K562 (cell line): Measurements from ENCODE around the gene GPHA2. TPM values are rescaled to one million over a fixed set of nuclear protein-coding genes. Genes with fewer than 3 reads are reported as not detected.

Experiments used
- ARID1B ChIP-seq: fragments of 450-650 bp; IDR thresholded peaks from 2 replicates; pipeline ENCODE4 v1.6.1; 2016; ENCODE audit warnings: antibody characterized with exemption, mild to moderate bottlenecking, inconsistent platforms
- ATF1 ChIP-seq, 2 experiments: fragments of 450-650 bp in 1 of 2; IDR thresholded peaks; 2 replicates each; pipeline ENCODE4 v1.6.1; 2016; ENCODE audit warnings: missing compliant biosample characterization in 1 of 2, missing genetic modification characterization in 1 of 2
- CREM ChIP-seq: IDR thresholded peaks from 2 replicates; pipeline ENCODE4 v1.6.1; 2014; ENCODE audit warnings: antibody characterized with exemption, low read depth
- HDAC6 ChIP-seq: IDR thresholded peaks from 2 replicates; pipeline ENCODE4 v1.6.1; 2012; ENCODE audit warnings: low read depth, mild to moderate bottlenecking, control low read depth, inconsistent platforms, low read length, moderate library complexity
- KAT2B ChIP-seq: IDR thresholded peaks from one replicate; pipeline ENCODE4 v1.6.1; 2012; ENCODE audit warnings: low read depth, mild to moderate bottlenecking, control low read depth, inconsistent platforms, low read length, moderate library complexity
- SETDB1 ChIP-seq: IDR thresholded peaks from one replicate; pipeline ENCODE4 v1.6.1; 2012; ENCODE audit warnings: low read length, control low read depth, inconsistent platforms
- SIN3B ChIP-seq: fragments of 450-650 bp; IDR thresholded peaks from 2 replicates; pipeline ENCODE4 v1.6.1; 2017; ENCODE audit warnings: low read depth, mild to moderate bottlenecking, moderate library complexity
- TCF3 ChIP-seq: sonication (generic); formaldehyde crosslinking; IDR thresholded peaks from 2 replicates; pipeline ENCODE4 v1.4.0; 2020; ENCODE audit warnings: mild to moderate bottlenecking, missing genetic modification reagents
- TRIM28 ChIP-seq: fragments of 450-650 bp; IDR thresholded peaks from 2 replicates; pipeline ENCODE4 v1.6.1; 2017
- XRCC4 ChIP-seq: IDR thresholded peaks from one replicate; pipeline ENCODE4 v1.6.1; 2011; ENCODE audit not compliant: insufficient read depth, insufficient read length; ENCODE audit errors: extremely low read depth
- polyA plus RNA-seq, 8 experiments: library from polyadenylated mRNA; depleted of rRNA in 4 of 8; stranded (reverse) in 5 of 8; unstranded in 3 of 8; fragments of >200 nt; fragmentation: Nextera tagmentation in 2 of 8; fragmentation: Illumina TruSeq in 1 of 8; extraction: Ambion mirVana in 2 of 8; extraction: Trizol in 1 of 8; gene quantifications; 2 replicates each; pipeline versions ENCODE4 v1.2.1 to v1.2.3, GENCODE V29; 2011 to 2014; ENCODE audit warnings: inconsistent platforms in 1 of 8, missing spikeins in 1 of 8
- total RNA-seq, 7 experiments: library from RNA; depleted of rRNA in 6 of 7; stranded (reverse); fragments of >200 nt in 6 of 7; fragmentation: Illumina TruSeq in 2 of 7; extraction: Trizol in 2 of 7; gene quantifications; 2 replicates each; pipeline versions ENCODE4 v1.2.1 to v1.2.3, GENCODE V29; 2011 to 2021; ENCODE audit warnings: low replicate concordance in 1 of 7
- TF ChIP-seq, protein P1 (sequence below): fragments of 200-600 bp; sonication (generic); IDR thresholded peaks from one replicate; pipeline ENCODE4 v1.6.1; 2012; ENCODE audit warnings: mild to moderate bottlenecking, low read depth, low read length, inconsistent platforms
- TF ChIP-seq, protein P2 (sequence below): fragments of 450-650 bp; IDR thresholded peaks from 2 replicates; pipeline ENCODE4 v1.6.1; 2016; ENCODE audit warnings: antibody characterized with exemption
- TF ChIP-seq, protein P3 (sequence below), 2 experiments: fragments of 450-650 bp; conservative IDR thresholded peaks; 2 replicates each; pipeline ENCODE4 v1.6.1; 2017; ENCODE audit warnings: mild to moderate bottlenecking in 2 of 2, moderate library complexity in 2 of 2

GPHA2 gene
- total and polyA plus RNA-seq, 9 of the 15 experiments (the other 6 are each of a cell fraction or from before 2014, with no cell fraction given): 0.17 to 0.22 TPM; not detected in 7

DNA sequence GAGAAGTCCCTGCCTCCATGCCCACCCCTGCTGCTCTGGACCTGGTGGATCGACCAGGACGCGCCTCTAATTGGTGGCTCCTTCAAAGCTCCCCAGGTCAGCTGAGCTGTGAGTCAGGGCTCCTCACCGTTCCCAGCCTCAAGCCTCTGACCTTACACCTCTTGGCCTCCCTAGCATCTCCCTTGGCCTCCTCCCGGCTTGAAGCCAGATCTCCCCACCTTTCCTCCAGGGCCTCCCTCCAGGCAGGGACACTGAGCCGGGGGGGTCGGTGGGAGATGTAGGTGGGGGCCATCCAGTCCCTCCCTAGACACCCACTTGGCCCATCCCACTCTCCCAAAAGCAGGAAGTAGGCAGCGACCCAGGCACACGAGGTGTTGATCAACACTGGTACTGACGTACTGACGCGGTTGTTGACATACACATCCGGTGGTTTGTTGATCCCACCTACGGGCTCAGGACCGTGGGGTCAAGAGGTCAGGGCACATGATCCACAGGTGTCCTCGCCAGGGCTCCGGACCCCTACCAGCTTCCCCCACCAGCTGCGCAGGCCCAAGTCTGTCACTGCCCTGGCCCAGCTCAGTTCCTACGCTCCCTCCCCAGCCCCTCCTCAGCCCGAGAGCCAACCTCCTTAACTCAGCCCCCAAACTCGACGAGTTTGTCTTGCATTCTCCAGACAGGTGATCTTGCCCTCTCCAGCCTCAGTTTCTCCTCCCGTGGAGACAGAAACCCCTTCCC, 19.5 kb downstream of the GPHA2 start (continued):
- TF ChIP-seq, protein P1, sequence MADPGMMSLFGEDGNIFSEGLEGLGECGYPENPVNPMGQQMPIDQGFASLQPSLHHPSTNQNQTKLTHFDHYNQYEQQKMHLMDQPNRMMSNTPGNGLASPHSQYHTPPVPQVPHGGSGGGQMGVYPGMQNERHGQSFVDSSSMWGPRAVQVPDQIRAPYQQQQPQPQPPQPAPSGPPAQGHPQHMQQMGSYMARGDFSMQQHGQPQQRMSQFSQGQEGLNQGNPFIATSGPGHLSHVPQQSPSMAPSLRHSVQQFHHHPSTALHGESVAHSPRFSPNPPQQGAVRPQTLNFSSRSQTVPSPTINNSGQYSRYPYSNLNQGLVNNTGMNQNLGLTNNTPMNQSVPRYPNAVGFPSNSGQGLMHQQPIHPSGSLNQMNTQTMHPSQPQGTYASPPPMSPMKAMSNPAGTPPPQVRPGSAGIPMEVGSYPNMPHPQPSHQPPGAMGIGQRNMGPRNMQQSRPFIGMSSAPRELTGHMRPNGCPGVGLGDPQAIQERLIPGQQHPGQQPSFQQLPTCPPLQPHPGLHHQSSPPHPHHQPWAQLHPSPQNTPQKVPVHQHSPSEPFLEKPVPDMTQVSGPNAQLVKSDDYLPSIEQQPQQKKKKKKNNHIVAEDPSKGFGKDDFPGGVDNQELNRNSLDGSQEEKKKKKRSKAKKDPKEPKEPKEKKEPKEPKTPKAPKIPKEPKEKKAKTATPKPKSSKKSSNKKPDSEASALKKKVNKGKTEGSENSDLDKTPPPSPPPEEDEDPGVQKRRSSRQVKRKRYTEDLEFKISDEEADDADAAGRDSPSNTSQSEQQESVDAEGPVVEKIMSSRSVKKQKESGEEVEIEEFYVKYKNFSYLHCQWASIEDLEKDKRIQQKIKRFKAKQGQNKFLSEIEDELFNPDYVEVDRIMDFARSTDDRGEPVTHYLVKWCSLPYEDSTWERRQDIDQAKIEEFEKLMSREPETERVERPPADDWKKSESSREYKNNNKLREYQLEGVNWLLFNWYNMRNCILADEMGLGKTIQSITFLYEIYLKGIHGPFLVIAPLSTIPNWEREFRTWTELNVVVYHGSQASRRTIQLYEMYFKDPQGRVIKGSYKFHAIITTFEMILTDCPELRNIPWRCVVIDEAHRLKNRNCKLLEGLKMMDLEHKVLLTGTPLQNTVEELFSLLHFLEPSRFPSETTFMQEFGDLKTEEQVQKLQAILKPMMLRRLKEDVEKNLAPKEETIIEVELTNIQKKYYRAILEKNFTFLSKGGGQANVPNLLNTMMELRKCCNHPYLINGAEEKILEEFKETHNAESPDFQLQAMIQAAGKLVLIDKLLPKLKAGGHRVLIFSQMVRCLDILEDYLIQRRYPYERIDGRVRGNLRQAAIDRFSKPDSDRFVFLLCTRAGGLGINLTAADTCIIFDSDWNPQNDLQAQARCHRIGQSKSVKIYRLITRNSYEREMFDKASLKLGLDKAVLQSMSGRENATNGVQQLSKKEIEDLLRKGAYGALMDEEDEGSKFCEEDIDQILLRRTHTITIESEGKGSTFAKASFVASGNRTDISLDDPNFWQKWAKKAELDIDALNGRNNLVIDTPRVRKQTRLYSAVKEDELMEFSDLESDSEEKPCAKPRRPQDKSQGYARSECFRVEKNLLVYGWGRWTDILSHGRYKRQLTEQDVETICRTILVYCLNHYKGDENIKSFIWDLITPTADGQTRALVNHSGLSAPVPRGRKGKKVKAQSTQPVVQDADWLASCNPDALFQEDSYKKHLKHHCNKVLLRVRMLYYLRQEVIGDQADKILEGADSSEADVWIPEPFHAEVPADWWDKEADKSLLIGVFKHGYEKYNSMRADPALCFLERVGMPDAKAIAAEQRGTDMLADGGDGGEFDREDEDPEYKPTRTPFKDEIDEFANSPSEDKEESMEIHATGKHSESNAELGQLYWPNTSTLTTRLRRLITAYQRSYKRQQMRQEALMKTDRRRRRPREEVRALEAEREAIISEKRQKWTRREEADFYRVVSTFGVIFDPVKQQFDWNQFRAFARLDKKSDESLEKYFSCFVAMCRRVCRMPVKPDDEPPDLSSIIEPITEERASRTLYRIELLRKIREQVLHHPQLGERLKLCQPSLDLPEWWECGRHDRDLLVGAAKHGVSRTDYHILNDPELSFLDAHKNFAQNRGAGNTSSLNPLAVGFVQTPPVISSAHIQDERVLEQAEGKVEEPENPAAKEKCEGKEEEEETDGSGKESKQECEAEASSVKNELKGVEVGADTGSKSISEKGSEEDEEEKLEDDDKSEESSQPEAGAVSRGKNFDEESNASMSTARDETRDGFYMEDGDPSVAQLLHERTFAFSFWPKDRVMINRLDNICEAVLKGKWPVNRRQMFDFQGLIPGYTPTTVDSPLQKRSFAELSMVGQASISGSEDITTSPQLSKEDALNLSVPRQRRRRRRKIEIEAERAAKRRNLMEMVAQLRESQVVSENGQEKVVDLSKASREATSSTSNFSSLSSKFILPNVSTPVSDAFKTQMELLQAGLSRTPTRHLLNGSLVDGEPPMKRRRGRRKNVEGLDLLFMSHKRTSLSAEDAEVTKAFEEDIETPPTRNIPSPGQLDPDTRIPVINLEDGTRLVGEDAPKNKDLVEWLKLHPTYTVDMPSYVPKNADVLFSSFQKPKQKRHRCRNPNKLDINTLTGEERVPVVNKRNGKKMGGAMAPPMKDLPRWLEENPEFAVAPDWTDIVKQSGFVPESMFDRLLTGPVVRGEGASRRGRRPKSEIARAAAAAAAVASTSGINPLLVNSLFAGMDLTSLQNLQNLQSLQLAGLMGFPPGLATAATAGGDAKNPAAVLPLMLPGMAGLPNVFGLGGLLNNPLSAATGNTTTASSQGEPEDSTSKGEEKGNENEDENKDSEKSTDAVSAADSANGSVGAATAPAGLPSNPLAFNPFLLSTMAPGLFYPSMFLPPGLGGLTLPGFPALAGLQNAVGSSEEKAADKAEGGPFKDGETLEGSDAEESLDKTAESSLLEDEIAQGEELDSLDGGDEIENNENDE: no peak
- TF ChIP-seq CREM: peak; percentile 68
- TF ChIP-seq TCF3 (CRISPR knock-in tag): no peak
- no peak for TF ChIP-seq SIN3B
- TF ChIP-seq ATF1 (CRISPR knock-in tag; IDR thresholded peaks at IDR 0.05): no peak
- peak; percentile 6; the same call in 1 of the 2 replicates for TF ChIP-seq ATF1 (tag; IDR thresholded peaks at IDR 0.05)
- no peak for TF ChIP-seq HDAC6
- 0 out of 2 replicates have a peak, but pooled peaks have one; percentile 13 for TF ChIP-seq ARID1B
- no peak for TF ChIP-seq XRCC4
- no peak for TF ChIP-seq TRIM28
- TF ChIP-seq, protein P2, sequence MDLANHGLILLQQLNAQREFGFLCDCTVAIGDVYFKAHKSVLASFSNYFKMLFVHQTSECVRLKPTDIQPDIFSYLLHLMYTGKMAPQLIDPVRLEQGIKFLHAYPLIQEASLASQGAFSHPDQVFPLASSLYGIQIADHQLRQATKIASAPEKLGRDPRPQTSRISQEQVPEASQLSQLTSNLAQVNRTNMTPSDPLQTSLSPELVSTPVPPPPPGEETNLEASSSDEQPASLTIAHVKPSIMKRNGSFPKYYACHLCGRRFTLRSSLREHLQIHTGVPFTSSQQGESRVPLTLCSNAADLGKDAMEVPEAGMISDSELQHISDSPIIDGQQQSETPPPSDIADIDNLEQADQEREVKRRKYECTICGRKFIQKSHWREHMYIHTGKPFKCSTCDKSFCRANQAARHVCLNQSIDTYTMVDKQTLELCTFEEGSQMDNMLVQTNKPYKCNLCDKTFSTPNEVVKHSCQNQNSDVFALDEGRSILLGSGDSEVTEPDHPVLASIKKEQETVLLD: 0 out of 2 replicates have a peak, but pooled peaks have one; percentile 31
- no peak for TF ChIP-seq KAT2B
- TF ChIP-seq, protein P3, sequence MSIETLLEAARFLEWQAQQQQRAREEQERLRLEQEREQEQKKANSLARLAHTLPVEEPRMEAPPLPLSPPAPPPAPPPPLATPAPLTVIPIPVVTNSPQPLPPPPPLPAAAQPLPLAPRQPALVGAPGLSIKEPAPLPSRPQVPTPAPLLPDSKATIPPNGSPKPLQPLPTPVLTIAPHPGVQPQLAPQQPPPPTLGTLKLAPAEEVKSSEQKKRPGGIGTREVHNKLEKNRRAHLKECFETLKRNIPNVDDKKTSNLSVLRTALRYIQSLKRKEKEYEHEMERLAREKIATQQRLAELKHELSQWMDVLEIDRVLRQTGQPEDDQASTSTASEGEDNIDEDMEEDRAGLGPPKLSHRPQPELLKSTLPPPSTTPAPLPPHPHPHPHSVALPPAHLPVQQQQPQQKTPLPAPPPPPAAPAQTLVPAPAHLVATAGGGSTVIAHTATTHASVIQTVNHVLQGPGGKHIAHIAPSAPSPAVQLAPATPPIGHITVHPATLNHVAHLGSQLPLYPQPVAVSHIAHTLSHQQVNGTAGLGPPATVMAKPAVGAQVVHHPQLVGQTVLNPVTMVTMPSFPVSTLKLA (conservative IDR thresholded peaks at IDR 0.05): peak; percentile 94 to 96
- TF ChIP-seq SETDB1: no peak
